Effector CD4-positive, alpha-beta T cell (primary cell): ENCODE measurements around the gene SBNO2.
"Not testable (repeated sequence)": the region's sequence is repeated elsewhere in the genome, so short reads cannot be mapped to it uniquely, and the experiment has no call there.

Source experiments
- DNase-seq: peaks from one replicate; pipeline ENCODE4 v3.0.0-alpha.2; 2020

SBNO2 gene

DNA sequence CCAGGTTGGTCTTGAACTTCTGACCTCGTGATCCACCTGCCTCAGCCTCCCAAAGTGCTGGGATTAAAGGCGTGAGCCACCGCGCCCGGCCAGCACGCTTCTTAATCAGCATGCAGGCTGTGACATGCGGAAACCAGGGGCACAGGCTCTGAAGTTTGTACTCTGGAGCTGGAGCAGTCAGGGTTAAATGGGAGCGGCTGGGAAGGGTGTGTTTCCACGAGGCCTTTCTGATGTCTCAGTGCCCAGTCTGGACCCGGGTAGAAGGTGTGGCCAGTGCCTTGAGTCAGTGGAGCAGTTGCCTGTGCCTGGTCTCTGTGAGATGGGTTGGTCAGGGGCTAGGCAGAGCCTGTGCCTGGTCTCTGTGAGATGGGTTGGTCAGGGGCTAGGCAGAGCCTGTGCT is 34.8 kb upstream of the SBNO2 start:
- DNase-seq = not testable (repeated sequence)

DNA sequence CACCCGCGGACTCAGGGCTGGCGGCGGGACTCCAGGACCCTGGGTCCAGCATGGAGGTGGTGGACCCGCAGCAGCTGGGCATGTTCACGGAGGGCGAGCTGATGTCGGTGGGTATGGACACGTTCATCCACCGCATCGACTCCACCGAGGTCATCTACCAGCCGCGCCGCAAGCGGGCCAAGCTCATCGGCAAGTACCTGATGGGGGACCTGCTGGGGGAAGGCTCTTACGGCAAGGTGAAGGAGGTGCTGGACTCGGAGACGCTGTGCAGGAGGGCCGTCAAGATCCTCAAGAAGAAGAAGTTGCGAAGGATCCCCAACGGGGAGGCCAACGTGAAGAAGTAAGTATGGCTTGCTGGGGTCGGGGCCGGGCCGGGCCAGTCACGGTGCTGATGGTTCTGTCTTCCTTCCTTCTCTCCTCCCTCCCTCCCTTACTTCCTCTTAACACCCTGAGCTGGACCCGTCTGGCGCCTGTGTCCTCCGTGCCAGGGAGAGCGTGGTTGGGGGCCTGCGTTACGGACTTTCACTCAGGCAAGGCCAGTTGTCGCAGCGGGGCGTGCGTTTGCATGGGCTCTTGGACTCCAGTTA is 32.9 kb upstream of the SBNO2 start:
- peak; percentile 21 for DNase-seq

DNA sequence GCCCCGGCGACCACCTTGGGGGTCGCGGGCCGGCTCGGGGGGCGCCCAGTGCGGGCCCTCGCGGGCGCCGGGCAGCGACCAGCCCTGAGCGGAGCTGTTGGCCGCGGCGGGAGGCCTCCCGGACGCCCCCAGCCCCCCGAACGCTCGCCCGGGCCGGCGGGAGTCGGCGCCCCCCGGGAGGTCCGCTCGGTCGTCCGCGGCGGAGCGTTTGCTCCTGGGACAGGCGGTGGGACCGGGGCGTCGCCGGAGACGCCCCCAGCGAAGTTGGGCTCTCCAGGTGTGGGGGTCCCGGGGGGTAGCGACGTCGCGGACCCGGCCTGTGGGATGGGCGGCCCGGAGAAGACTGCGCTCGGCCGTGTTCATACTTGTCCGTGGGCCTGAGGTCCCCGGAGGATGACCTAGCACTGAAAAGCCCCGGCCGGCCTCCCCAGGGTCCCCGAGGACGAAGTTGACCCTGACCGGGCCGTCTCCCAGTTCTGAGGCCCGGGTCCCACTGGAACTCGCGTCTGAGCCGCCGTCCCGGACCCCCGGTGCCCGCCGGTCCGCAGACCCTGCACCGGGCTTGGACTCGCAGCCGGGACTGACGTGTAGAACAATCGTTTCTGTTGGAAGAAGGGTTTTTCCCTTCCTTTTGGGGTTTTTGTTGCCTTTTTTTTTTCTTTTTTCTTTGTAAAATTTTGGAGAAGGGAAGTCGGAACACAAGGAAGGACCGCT is 32.2 kb upstream of the SBNO2 start:
- DNase-seq = no peak

DNA sequence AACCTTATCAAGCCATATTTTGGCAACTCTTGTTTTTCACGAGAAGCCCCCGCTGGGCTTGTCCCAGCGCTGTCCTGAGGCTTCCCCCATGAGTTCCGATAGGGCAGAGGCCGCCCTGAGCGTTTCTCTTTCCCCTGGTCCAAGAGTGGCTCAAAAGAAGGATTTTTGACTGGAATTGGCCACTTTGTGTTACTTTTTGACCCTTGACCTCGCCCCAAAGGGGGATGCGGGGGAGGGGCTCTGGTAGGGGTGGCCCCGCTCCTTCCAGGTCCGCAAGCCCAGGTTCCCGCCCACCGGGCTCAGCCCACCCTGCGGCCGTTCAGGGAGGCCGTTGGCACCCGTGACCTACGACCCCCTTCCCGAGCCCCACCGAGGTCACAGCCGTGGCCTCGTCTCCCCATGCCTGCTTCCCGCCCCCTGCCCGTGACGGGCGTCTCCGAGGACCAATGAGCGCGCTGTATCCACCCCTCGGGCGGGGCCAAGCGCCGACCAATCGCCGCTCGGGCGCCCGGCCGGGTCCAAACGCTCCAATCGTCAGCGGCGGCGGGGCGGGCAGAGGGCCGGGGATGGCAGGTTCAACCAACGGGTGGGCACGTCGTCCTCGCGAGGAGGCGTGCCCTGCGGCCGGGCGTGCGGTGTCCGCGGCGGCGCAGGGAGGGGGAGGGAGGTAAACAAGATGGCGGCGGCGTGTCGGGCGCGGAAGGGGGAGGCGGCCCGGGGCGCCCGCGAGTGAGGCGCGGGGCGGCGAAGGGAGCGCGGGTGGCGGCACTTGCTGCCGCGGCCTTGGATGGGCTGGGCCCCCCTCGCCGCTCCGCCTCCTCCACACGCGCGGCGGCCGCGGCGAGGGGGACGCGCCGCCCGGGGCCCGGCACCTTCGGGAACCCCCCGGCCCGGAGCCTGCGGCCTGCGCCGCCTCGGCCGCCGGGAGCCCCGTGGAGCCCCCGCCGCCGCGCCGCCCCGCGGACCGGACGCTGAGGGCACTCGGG is 31.3 kb upstream of the SBNO2 start, which contains the start of gene STK11:
STK11 (plus strand) TSS at position 665 of the 986 bp plus-strand sequence. CDS start 1,136 bp downstream, outside the sequence.
- DNase-seq = peak; percentile 99

DNA sequence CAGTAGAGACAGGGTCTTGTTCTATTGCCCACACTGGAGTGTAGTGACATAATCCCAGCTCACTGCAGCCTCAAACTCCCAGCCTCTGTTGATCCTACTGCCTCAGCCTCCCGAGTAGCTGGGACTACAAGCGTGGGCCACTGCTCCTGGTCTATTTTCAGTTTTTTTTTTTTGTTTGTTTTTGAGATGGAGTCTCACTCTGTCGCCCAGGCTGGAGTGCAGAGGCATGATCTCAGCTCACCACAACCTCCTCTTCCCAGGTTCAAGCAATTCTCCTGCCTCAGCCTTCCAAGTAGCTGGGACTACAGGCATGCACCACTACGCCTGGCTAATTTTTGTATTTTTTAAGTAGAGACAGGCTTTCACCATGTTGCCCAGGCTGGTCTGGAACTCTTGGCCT is 26.5 kb upstream of the SBNO2 start:
- DNase-seq = not testable (repeated sequence)

DNA sequence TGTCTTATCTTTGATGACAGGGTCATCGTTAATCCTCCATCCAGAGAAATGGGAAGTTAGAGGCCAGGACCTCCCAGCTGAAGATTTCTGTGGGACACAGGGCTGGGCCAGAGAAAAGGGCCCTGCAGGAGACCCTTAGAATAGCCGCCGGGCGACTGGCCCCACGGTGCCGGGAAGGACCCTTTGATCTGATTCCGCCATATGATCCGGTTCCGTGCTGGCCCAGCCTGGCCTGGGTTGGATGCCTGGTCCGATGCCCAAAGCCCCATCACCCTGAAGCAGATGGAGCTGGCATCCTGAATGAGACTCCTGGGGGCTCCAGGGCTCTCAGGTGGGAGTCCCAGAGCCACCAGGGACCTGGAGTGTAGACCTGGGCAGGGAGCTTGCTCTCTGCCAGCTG is 25.5 kb upstream of the SBNO2 start:
- DNase-seq = no peak

DNA sequence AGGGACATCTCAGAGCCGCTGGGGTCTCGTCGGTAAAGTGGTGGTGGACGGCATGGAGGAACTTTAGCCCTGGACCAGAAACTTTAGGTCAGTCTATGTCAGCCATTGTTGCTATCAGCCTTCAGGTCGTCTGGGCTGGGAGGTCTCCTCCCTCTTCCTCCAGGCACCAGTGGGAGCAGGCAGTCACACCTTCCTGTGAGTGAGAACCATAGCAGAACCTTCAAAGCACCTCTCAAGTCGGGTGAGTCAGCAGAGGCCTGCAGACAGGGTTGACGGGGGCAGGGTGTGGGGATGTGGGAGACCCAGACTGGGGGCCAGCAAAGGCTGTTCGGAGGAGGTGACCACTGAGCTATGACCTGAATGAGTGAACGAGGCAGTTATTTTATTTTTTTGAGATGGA is 15.4 kb upstream of the SBNO2 start:
- peak; percentile 34 for DNase-seq

DNA sequence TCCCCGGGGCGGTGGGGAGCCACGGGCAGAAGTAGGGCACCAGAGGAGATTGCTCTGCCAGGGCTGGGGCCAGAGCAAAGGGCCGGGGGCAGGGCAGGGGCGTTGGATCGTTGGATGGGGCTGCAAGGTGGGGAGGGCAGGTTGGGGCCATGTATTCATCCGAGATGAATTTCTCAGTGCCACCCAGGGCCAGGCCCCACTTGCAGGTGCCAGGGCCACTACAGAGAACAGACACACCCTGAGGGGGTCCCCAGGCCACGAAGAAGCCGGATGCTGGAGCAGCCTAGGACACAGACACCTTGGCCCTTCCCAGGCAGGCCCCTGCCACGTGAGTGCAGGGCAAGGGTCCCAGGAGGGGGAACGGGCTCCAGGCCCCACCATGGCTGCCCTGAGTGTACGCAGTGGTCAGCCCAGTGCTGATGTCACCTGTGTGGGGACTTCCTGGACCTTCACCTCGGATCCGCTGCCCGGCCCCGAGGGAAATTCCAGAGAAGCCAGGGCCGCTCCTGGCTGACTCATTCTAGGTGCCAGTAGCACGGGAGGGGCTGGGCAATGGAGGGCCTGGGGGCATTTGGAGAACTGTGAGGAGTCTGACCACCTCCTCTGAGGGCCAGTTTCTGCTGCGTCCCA is 9.6 kb upstream of the SBNO2 start:
- no peak for DNase-seq

DNA sequence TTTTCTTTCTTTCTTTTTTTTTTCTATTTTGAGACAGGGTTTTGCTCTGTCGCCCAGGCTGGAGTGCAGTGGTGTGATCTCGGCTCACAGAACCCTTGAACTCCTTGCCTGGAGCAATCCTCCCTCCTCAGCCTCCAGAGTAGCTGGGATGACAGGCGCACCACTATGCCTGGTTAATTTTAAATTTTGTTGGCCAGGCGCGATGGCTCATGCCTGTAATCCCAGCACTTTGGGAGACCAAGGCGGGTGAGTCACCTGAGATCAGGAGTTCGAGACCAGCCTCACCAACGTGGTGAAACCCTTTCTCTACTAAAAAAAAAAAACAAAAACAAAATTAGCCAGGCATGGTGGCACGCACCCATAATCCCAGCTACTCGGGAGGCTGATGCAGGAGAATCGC is 8.7 kb upstream of the SBNO2 start:
- no peak for DNase-seq

DNA sequence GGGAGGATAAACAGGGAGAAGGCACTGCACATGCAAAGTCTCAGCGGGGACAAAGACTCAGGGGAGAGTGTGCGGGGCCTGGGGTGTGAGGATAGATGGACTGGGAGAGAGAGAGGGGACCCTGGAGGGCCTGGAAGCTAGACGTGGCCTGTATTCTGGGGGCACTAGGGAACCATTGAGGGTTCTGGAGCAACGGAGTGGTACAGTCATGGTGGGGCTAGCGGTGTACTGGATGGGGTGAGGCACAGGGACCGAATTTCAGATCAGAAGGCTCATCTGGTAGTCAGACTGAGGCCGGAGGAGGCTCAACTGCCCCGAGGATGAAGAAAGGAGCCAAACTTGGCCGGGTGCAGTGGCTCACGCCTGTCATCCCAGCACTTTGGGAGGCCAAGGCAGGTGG is 8.0 kb upstream of the SBNO2 start:
- DNase-seq = no peak

DNA sequence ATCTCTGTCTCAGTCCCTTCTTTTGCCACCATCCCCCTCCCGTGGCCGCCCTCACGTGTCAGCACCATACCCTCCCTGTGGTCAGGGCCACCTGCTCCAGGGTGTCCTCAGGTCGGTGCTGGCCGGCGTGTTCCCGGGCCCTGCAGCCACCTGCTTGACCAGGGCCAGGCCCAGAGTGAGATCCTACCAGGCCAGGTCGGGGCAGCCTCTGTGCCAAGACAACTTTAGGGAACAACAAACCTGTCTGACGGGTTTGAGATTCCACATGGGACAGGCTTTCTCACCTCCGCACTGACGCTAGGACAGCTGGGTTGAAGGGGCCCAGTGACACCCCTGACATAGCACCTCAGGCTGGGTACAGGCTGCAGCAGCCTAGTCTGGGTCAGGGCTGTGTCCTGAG is 7.5 kb upstream of the SBNO2 start:
- DNase-seq = no peak

DNA sequence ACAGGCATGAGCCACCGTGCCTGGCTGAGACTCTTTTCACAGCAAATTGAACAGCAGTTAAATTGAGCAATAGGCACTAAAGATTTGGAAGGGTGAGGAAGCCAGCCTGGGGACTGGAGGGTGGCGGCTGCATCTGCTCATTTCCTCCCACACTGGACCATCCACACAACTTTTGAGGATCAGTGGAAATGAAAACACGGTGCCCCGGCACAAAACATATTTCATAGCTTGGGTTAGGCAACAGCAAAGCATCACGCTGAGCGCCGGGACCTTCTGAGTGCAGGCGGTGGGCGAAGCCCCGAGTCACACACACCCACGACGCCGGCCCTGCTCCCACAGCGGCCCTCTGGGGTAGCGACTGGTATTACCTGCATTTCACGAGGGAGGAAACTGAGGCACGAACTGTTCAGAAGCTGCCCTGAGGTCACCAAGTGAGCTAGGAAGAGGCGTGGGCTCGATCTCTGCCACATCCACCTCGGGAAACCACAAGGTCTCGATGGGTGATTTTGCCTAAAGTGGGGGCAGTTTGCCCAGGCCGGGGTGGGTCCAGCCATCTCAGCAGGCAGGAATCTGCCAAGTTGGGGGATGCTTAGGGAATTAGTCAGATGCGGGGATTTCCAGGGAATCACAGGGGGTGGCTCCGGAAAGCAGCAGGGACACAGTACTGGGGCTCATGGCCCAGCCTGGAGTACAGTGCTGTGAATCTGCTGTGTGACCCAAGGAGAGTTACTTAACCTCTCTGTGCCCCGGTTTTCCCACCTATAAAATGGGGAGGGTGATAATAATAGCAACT is 3.5 kb upstream of the SBNO2 start:
- DNase-seq = no peak

DNA sequence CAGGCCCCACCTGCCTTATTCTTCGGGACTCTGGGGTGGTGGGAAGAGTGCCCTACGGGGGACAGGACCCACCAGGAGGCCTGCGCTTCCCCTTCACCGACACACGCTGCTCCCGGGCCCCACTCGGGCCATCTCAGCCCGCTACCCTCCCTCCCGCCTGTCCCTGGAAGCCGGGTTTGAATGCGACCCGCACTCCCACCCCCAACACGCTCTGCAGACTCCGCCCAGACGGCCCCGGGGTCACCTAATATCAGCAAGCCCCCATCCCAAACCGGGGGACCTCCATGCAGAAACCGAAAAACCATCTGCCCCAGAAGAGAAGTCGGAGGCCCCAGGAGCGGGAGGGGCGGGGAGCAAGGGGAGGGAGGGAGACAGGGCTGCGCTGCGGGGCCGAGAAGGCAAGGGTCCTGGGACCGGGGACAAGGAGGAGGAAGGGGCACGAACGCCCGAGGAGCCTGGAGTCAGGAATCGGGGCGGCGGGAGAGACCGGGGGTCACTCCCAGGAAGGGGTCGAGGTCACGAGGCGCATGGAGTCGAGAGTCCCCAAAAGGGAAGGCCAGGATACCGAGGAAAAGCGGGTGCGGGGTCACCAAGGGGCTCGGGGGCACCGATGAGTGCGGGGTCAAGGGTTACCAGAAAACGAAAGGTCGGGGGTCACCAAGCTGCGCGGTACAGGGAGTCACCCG is 766 bp downstream of the SBNO2 start:
- DNase-seq = no peak

DNA sequence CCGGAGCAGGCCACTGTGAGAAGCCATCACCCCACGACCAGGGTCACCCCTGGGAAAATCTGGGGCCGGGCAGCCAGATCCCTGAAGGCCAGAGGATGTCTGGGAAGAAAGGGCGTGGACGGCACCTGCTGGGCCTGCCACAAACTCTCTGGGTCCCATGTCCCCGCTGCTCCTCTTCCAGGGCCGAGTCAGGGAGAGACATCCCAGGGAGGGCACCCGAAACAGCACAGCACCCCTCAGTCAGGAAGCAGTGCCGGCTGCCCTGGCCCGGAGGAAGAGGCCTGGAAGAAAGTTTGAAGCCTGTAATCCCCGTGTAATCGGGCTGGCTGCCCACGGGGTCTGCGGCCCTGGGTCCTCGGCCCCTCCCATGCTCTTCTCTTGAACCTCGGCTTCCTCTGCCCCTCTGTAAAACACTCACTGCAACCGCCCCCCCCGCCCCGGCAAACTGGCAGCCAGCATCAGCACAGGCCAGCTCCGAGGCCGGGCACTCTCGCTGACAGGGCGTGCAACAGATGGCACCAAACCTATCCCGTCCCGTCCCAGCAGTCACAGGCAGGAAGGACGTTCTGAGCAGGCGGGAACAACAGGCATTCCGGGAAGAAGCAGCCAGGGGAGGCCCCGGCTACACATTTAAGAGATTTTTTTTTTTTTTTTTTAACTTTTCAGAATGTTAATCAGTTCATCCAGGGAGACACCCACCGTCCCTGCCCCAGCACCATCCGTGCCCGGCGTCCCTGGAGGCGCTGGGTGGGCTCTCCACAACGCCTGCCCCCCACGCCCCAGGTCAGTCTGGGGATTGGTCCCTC is 1.5 kb downstream of the SBNO2 start:
- DNase-seq = no peak

DNA sequence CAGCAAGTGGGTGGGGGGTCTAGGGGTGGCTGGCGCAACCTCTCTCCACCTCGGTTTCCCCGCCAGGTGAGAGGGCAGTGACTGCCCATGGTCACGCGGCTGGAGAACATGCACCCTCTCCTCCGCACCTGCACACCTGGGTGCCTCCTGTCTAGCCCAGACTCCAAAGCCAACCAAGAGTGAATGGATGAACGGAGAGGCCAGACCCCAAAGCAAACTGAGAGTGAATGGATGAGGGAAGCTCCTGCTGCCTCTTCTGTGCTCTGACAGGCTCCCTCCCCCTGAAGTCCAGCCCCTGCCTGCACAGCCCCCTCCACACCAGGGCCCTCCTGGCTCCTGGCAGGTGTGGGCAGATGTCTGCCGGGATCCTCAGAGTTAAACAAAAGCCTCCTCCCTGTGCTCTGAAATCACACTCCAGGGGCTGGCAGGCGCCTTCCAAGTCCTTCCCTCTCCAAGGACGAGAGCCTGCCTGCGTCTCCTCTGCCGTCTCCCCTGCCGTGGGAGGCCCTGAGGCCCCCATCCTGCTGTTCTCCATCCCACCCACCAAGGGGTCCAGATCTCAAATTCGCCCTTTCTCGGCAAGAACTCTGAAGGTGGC is 2.2 kb downstream of the SBNO2 start:
- DNase-seq = no peak

DNA sequence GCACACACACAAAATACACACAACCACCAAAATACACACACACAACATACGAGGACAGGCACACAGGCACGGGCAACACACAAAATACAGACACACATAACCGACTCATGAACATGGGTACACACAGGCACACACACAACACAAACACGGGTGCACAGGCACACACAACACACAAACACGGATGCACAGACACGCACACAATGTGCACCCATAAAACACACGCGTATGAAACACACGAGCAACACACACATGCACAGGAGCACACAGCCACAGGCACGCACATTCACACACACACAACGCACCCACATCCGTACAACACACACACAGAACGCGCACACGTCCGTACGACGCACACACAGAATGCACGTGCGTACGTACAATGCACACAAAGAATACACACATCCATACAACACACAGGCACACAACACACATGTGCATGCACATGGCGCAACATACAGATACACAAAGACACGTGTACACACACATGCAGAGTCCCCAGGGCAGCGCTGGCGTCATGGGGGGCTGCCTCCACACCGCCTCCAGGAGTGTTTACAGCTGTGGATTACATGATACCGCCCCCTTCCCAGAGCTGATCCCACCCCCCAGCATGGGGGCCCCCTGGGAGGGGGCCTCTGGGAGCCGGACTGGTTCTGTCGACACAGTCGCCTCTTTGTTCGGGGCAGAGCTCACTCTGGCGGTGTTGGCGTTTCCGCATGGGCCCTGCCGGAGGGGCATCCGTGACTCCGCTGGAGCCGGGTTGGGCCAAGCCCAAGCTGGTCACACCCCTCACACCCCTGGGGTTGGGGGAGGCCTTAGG is 2.9 kb downstream of the SBNO2 start:
- no peak for DNase-seq

DNA sequence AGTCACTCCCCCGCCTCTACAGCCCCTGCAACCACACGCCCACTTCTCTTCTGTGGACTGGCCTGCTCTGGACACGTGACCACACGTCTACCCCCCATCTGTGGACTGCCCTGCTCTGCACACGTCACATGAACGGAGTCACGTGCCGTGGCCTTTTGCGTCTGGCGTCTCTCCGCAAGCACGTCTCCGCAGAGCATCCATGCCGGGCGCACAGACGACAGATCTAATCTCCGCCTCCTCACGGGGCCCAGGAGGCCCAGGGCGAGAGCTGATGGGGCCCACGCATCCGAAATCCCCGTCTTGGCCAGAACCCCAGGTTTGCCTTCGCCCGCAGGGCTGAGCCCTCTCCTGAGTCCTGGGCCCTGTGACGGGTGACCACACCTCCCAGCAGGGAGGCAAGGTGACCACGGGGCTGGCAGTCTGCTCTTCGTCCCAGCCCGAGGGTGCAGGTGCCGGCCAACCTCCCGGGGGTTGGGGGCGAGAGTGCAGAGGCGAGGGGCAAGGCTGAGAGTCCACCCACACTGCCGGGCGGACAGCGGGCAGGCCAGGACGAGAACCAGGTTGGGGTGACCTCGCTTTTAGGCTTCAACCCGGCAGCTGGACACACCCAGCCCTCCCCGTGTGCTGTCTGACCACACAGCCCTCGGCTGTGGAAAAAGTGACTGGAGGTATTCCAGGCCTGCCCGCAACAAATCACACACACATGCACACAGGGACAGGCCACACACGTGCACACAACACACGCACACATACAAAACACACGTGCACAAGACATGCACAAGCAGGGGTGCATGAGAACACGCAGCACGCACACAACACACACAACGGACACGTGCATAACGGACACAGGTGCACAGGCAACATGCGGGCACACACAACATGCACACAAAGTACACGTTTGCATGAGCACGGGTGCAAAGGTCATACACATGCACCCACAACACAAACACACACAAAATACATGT is 3.9 kb downstream of the SBNO2 start:
- no peak for DNase-seq

DNA sequence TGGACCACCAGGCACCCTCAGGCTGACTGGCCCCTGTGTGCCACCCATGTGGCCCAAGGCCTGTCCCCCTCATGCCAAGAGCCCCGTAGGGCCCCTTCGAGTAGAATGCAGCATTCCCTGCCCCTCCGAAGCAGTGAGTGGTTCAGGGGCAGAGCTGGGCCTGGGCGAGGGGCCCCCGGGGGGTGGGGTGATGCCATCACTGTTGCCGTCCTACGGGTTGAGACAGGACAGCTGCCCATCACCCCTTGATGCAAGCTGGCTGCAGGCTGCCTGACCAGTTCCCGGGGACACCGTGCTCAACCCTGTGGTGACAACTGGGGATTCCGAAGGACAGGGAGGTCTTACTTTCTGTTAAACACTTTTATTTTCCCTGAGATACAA is 4.7 kb downstream of the SBNO2 start:
- DNase-seq = no peak
